ENCODE results near the gene ACBD3. TPM values are rescaled to one million over a fixed set of nuclear protein-coding genes. Genes with fewer than 3 reads are reported as not detected.

ACBD3 gene
- total RNA-seq, 1 donor from 2014 or later: 48.0 TPM

DNA sequence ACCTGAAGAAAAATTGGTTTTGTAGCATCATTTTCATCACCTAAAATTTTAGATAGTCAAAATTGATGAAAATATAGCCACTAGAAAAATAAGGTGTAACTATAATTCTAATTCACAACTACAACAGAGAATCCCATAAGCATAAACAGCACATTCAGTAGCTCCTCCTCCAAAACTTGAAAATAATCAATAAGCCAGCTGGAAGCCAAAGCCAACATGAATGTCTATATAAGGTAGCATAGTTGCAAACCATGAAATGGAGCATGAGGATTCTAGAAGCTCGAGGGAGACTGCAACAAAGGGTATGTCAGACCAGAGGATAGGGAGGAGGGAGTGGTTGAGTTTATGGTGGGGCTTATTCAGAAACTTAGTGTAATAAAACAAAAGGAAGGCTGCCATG is 22.4 kb downstream of the ACBD3 start:
- no peak overlapping the region for H3K4me3 Mint-ChIP-seq (ENCODE audit: unreplicated experiment)
- H3K36me3 Mint-ChIP-seq (ENCODE audit: unreplicated experiment): peaks cover 44% of the 10 kb centered on the region
- no peaks in the 10 kb centered on the region for H3K4me1 Mint-ChIP-seq (ENCODE audit: unreplicated experiment)
- TF ChIP-seq, protein P1, sequence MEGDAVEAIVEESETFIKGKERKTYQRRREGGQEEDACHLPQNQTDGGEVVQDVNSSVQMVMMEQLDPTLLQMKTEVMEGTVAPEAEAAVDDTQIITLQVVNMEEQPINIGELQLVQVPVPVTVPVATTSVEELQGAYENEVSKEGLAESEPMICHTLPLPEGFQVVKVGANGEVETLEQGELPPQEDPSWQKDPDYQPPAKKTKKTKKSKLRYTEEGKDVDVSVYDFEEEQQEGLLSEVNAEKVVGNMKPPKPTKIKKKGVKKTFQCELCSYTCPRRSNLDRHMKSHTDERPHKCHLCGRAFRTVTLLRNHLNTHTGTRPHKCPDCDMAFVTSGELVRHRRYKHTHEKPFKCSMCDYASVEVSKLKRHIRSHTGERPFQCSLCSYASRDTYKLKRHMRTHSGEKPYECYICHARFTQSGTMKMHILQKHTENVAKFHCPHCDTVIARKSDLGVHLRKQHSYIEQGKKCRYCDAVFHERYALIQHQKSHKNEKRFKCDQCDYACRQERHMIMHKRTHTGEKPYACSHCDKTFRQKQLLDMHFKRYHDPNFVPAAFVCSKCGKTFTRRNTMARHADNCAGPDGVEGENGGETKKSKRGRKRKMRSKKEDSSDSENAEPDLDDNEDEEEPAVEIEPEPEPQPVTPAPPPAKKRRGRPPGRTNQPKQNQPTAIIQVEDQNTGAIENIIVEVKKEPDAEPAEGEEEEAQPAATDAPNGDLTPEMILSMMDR (IDR thresholded peaks at IDR 0.05): no peak
- no peaks in the 10 kb centered on the region for H3K27me3 Mint-ChIP-seq (ENCODE audit: unreplicated experiment)
- H3K27ac Mint-ChIP-seq (ENCODE audit: unreplicated experiment): no peak overlapping the region
- no peaks in the 10 kb centered on the region for H3K9me3 Mint-ChIP-seq (ENCODE audit: unreplicated experiment)
- no peak for DNase-seq (ENCODE audit: extremely low spot score, unreplicated experiment)

DNA sequence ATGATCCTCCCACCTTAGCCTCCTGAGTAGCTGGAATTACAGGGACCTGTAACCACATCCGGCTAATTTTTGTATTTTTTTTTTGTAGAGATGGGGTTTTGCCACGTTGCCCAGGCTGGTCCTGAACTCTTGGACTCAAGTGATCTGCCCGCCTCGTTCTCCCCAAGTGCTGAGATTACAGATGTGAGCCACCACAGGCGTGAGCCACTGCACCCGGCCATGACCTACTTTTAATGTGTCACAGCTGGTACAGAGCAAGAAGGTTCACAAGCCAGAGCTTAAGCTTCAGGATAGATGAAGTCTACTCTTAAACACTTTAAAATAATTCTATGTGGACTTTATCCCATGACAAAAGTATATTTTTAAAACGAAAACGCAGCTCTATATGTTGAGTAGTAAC is 23.6 kb downstream of the ACBD3 start:
- Mint-ChIP-seq H3K9me3 (ENCODE audit: unreplicated experiment) (no peaks in the 10 kb centered on the region), H3K4me1 (ENCODE audit: unreplicated experiment) (no peaks in the 10 kb centered on the region), H3K4me3 (ENCODE audit: unreplicated experiment) (no peak overlapping the region), H3K27ac (ENCODE audit: unreplicated experiment) (no peak overlapping the region), H3K27me3 (ENCODE audit: unreplicated experiment) (no peaks in the 10 kb centered on the region), H3K36me3 (ENCODE audit: unreplicated experiment) (peaks cover 55% of the 10 kb centered on the region)
- TF ChIP-seq, protein P1 (IDR thresholded peaks at IDR 0.05): no peak
- DNase-seq (ENCODE audit: extremely low spot score, unreplicated experiment): no peak

DNA sequence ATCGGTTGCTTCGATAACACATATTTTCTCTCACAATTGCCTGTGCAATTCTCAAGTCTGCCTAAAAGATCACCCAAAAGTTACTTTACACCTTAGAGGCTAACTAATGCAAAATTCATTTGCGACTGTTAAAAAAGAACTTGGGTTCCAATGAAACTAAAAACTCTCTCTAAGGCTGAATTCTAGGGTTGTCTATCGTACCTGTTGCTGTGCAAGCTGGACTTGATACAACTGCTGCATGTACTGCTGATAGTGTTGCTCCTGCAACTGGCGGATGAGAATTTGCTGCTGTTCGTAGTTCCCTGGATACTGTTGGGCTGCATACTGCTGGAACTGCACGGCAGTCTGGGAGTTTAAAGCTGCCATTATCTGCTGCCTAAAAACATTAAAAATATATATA is 27.6 kb downstream of the ACBD3 start:
- DNase-seq (ENCODE audit: extremely low spot score, unreplicated experiment): no peak
- H3K27ac Mint-ChIP-seq (ENCODE audit: unreplicated experiment): no peak overlapping the region

DNA sequence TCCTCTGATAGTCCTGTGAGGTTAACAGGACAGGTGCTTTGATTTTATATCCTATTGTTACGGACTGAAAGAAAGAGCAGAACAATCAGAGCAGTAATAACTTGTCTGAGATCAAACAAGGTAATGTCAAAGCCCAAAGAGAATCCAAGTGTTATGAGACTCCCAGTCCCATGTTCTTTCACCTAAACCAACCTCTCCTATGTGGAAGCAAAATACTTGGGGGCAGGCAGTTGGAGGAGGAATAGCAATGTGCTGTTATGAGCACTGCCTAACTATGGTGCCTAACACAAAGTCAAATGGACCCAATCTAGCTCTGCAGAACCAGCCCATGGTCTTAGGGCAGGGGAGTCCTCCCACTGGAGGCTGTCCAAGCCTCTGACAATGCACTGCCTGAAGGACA is 28.1 kb downstream of the ACBD3 start:
- H3K9me3 Mint-ChIP-seq (ENCODE audit: unreplicated experiment): no peaks in the 10 kb centered on the region
- no peak overlapping the region for H3K27ac Mint-ChIP-seq (ENCODE audit: unreplicated experiment)
- H3K27me3 Mint-ChIP-seq (ENCODE audit: unreplicated experiment): no peaks in the 10 kb centered on the region
- no peaks in the 10 kb centered on the region for H3K4me1 Mint-ChIP-seq (ENCODE audit: unreplicated experiment)
- H3K36me3 Mint-ChIP-seq (ENCODE audit: unreplicated experiment): peaks cover 54% of the 10 kb centered on the region
- no peak overlapping the region for H3K4me3 Mint-ChIP-seq (ENCODE audit: unreplicated experiment)
- peak; percentile 23 for DNase-seq (ENCODE audit: extremely low spot score, unreplicated experiment)
- TF ChIP-seq, protein P1 (IDR thresholded peaks at IDR 0.05): no peak

More for the DNA sequence above, 27.6 kb downstream of the ACBD3 start:
- Mint-ChIP-seq H3K36me3 (ENCODE audit: unreplicated experiment) (peaks cover 54% of the 10 kb centered on the region), H3K4me1 (ENCODE audit: unreplicated experiment) (no peaks in the 10 kb centered on the region), H3K4me3 (ENCODE audit: unreplicated experiment) (no peak overlapping the region), H3K9me3 (ENCODE audit: unreplicated experiment) (no peaks in the 10 kb centered on the region), H3K27me3 (ENCODE audit: unreplicated experiment) (no peaks in the 10 kb centered on the region)
- TF ChIP-seq, protein P1 (IDR thresholded peaks at IDR 0.05): no peak

DNA sequence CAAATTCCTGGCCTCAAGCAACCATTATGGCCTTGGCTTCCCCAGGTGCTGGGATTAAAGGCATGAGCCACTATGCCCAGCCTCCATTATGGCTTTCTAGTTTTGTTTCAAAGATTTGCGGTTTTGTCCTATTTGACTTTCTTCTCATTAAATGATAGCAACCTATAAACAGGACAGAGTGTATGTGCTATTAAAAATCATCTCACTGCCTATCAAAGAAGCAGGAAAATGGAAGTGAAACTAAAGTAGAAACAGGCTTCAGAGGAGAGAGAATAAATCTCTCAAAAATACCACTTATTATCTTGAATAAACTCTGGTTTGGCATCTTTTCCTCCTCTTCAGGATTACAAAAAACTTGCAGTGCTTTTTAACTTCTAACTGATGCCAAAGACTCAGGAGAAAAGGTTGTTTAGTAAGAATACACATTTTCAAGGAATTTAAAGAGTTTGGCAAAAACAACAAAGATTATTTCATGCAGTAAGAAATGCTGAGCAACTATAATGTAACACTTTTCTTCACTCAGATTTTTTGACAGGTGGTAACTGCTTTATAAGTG is 28.7 kb downstream of the ACBD3 start:
- Mint-ChIP-seq H3K36me3 (ENCODE audit: unreplicated experiment) (peaks cover 56% of the 10 kb centered on the region), H3K27me3 (ENCODE audit: unreplicated experiment) (no peaks in the 10 kb centered on the region), H3K9me3 (ENCODE audit: unreplicated experiment) (no peaks in the 10 kb centered on the region), H3K27ac (ENCODE audit: unreplicated experiment) (no peak overlapping the region), H3K4me1 (ENCODE audit: unreplicated experiment) (no peaks in the 10 kb centered on the region), H3K4me3 (ENCODE audit: unreplicated experiment) (no peak overlapping the region)
- TF ChIP-seq, protein P1 (IDR thresholded peaks at IDR 0.05): no peak
- DNase-seq (ENCODE audit: extremely low spot score, unreplicated experiment): peak; percentile 42

All from osteocyte (in vitro differentiated cells).